Activated CD8-positive, alpha-beta memory T cell treated with anti-CD3 and anti-CD28 coated beads for 36 hours (primary cell): ENCODE data around the gene IFNA17. TPM values are rescaled to one million over a fixed set of nuclear protein-coding genes. Genes with fewer than 3 reads are reported as not detected.
"Not testable (repeated sequence)": the region's sequence is repeated elsewhere in the genome, so short reads cannot be mapped to it uniquely, and the experiment has no call there.

Experiments used
- CTCF ChIA-PET: fragments of 350-600 bp; sonication (Branson Sonifier 250); formaldehyde crosslinking; loops from one replicate; lab custom pipeline; 2021; ENCODE audit warnings: antibody characterized with exemption; lab: Charles Lee
- POLR2A ChIA-PET: fragments of 350-600 bp; sonication (Branson Sonifier 250); formaldehyde crosslinking; loops from one replicate; lab custom pipeline; 2021; ENCODE audit warnings: antibody characterized with exemption; lab: Charles Lee
- total RNA-seq, 2 experiments: library from RNA; stranded (reverse); gene quantifications; one replicate each; pipeline ENCODE4 v1.2.3, GENCODE V29; 2021

IFNA17 gene
- not detected for total RNA-seq

DNA sequence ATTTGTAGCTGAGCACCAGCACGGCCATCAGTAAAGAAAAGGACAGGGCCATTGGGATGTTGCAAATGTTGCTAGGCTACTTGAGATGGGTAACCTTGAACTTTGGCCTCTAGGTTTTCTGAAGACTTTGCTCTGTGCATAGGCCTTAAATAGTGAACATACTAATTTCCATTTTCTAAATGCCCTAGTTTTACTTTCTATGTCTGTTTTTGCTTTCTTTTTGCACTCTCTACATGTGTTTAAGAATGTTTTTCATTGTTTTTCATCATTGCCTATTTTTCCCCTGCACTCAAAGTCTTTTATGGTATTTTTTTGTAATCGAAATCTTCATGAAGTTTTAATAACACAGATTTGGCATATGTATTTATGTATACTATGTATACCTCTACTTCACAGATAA, at the start of gene IFNA17:
Gene IFNA17 (minus strand): TSS at position 101 of the 400 bp plus-strand sequence. CDS start 49 bp downstream, at position 52.
- POLR2A ChIA-PET, result no interaction called here

DNA sequence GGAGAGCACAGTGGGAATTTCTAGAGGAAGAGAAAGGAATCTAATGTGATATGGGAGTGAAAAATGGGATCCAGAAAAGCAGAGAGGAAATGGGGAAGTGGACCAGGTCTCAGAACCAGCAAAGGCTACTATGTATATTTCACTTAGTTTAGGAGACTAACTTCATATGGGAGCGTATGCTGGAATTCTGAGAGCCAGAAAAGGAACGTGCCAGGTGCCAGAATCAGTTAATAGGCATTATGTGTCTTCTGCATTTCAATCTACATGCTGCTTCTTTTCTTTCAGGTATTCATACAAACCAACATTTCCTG, 40.3 kb upstream of the IFNA17 start:
- ChIA-PET POLR2A (no interaction called here), CTCF (no interaction called here)

More for the DNA sequence above, at the start of gene IFNA17:
- CTCF ChIA-PET, result no interaction called here

DNA sequence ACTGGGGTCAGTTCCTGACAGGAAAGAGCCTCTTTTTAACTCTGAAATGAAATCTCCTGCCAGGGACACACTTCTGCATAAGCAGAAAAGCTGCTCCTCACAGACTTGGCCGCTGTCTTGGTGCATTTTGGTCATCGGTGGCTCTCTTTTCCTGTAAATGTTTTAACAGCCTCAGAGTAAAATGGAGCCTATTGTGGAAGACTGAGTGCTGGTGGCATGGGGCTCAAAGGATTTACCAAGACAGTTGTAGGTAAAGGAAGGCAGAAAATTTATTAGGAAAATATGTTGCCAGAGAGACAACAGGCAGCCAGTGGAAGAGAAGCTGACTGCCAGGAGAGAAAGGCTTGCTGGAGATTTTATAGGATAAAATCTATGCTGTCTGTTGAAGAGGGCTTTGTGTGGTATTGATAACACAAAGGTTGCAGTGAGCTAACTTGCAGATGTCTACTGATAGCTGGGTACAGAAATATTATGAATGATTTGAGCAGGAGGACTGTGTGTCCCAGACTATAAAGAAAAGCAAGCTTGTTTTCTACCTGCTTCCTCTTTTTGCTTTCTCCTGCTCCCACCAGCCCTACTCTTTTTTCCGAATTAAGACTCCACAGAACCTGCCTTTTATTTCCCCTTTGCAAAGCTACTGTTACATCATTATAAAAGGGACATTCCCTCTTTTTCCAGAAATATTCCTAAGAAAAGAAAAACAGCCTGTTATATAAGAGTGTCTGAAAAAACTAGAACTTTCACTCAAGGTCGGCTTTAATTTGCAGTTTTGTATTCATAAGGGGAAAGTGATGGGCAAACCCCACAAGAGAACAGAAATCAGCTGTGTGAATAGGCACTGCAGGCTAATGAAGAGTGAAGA, 39.7 kb upstream of the IFNA17 start:
- ChIA-PET POLR2A (no interaction called here), CTCF (no interaction called here)

DNA sequence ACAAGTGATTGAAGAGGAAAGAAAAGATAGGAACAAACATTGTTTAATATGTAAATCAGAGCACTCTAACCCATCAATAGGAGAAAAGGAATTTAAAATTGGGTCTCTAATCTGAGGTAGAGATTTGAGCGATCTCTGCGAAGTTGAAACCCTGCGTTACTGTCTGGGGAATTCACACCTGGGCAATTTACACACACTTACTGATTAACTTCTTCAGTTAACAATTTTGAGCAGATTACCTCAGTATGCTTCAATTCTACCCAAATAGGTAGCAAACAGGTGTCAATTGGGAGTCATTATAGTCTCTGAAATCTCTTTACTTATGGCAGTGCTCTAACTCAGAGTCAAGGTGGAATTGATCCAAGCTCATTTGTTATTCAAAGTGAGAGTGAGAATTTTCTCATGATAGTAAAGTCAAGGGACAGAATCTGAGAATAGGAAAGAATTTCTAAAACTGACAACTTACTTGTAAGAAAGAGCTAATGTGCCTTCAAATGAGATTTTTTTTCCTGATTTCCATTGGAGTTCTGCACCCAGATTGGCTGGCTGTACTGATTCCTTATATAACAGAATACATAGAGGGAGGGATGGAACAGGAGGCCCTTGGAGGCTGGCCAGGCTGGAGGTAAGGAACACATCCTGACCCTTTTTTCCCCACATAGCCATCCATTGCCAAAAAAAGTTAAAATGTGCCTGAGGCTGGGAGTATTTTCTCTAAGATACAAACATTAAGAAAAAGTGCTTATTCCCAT, 38.9 kb upstream of the IFNA17 start:
- CTCF ChIA-PET, result no interaction called here
- POLR2A ChIA-PET, result interaction anchor here (0.6 kb wide), 1 partner anchor 20 kb away, joined by 5 read pairs; no protein-coding TSS in a partner anchor

DNA sequence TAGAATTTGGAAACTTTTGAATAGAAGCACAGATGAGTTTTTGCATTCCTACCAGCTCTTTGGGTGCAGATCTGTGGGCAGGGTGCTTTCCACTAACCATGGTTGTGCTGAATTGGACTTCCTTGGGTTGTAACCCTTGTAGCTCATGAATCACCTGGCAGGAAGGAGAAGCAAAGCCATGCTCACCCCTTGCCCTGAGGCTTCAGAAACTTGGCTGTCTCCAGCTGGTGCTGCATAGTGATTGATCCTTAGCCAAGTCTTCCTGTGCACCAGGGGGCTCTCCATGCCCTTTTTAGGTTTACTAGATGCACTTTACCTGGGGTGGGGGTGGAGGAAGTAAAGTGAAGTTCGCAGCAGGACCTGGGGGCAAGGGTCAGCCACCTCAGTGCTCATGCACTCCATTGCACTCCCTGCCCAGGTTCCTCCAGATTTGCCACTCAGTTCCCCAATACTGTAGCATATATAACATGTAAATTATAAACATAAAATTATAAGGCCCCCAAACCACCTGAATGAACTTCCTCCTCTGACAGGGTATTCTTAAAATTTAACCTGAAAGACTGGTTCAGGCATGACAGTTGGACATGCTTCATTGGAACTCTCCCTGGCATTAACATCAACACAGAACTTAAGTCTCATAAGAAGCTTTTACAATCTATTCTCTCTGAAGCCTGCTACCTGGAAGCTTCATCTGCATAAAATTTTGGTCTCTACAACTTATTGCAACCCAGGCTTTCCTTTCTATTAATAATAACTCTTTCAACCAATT, 37.6 kb upstream of the IFNA17 start:
- ChIA-PET CTCF (no interaction called here), POLR2A (interaction anchor here (0.7 kb wide), 1 partner anchor 17 kb away, joined by 3 read pairs; no protein-coding TSS in a partner anchor)

DNA sequence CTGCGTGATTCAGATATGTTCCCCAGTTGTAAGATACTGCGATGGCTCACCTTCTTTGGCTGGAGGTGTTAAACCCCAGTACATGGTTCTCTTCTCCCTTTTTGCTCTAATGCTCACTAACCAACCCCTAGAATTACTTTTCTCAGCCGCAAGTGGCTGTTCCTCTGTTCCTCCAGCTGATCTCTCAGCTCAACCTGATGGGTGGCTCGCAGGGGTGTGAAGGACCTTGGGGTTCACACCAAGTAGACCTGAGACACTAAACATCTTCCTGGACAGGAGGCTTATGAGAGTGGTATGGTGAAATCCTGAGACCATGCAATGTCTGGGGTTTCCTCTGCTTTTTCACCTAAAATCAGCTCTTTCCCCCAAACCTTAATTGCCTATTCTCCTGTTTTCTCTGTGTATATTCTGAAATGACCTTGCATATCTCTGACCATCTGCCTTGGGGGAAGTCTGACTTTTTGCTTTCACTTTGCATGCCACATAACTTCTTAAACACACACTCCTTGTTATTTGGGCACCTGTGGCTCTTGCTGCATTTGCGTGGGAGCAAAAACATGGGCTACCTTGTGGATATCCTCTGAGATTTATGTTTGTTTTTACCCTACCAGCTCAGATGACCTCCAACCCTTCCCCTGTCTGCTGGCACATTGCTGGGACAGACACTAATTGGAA, 27.7 kb upstream of the IFNA17 start:
- ChIA-PET POLR2A (no interaction called here), CTCF (no interaction called here)

DNA sequence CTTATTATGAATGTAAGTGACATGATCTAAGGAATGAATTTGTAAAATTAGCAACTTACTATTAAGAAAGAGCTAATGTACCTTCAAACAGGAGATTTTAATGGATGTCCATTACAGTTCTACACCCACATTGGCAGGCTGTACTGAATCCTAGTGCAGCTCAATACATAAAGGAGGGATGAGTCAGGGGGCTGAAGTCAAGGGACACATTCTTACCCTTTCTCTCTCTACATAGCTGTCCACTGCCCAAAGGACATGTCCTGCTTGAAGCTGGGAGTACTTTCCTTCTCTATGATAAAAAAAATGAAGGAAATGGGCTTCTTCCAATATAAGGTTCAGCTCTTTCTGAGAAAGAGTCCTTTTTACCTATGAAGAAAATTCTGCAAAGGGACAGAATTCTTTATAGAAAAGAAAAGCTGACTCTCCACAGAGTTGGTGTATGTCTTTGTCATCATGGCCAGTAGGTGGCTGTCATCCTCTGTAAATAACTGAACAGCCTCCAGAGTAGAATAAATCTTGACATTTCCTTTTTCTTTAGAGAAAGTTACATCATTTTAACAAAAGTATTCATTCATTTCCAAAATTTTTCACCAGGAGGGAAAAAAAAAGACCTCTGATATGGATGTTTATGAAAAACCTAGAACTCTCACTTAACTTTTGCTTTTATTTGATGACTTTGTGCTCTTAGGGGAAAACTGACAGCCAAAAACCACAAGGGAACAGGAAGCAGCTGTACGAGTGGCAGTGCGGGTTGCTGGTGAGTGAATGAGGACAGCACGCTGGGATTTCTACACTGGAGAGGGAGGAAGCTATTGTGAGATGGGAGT, 24.9 kb upstream of the IFNA17 start:
- POLR2A ChIA-PET, result no interaction called here
- CTCF ChIA-PET, result interaction anchor here (1.0 to 1.7 kb wide), 3 partner anchors 17 to 58 kb away, joined by 3 to 6 read pairs (median 5); no protein-coding TSS in a partner anchor

DNA sequence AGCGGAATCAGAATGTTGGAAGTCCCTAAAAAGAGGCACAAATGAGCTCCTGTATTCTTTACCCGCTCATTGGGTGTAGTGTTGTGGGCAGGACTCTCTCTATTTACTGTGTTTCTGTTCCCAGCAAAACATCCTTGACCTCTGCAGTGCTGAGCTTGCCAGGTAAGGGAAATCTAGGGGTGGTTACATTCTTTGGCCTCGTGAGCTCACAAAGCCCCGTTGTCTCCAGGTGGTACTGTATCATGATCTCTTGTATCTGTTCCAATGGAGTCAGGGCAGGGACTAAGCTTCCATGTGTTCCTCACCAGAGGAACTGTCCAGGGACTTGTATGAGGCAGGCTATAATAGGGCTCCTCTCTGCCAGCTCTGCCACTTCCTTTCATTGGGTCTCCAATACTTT, 23.6 kb upstream of the IFNA17 start:
- POLR2A ChIA-PET, result no interaction called here
- CTCF ChIA-PET, result interaction anchor here (1.7 kb wide), 1 partner anchor 16 kb away, joined by 6 read pairs; no protein-coding TSS in a partner anchor

DNA sequence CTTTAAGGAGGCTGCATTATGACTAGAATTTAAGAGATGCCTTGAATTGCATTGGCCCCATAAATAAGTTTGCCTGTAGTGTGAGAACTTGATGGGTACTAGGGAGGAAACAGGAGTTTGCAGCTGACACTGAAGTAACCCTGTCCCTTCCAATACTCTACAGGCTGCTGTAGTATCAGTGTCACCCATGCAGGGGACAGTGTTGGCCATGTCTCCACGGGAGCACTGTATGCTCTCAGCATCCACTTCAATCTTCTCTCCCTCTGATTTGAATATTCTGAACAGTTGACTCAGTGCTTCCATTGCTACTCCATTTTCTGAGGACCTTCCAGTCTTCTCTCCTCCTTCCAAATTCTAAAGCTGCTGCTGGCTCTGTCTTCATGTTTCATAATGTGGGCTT, 23.2 kb upstream of the IFNA17 start:
- ChIA-PET POLR2A (no interaction called here), CTCF (interaction anchor here (1.7 kb wide), 1 partner anchor 16 kb away, joined by 6 read pairs; no protein-coding TSS in a partner anchor)

DNA sequence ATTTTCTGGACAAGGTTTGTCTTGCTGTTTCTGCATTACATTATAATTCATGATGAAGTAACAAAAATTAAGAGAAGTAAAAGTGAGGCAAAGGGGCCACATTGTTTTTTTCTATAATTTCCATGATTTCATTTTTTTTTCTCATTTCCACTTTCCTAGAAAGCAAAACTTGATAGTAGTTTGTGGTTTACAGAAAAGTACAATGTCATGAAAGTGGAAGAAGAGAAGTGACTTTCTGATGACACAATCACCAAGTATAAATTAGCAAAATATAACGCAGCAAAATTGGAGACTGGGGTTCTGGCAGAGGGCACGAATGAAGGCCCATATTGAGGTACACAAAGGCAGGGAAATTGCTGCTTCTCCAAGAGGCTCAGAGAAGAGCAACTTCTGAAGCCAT, 16.8 kb upstream of the IFNA17 start:
- POLR2A ChIA-PET, result no interaction called here

DNA sequence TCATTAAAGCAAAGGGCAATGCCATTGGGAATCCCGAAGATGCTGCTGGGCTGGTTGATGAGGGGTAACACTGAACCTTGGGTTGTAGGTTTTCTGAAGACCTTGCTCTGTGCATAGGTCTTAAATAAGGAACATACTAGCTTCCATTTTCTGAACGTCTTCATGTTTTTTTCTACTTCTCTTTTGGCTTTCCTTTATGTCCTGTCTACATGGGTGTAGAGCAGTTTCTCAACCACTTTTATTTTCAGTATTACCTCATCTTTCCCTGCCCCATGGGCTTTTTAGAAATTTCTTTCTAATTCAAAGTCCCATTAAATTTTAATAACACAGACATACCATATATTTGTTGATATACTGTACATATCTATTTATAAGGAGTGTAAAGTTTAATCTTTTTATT, 11.9 kb upstream of the IFNA17 start, which contains the start of gene IFNA14:
Gene IFNA14 (minus strand): TSS at position 95 of the 400 bp plus-strand sequence. CDS start 70 bp downstream, at position 25.
- ChIA-PET POLR2A (no interaction called here), CTCF (no interaction called here)

More for the DNA sequence above, 16.8 kb upstream of the IFNA17 start:
- CTCF ChIA-PET, result no interaction called here

DNA sequence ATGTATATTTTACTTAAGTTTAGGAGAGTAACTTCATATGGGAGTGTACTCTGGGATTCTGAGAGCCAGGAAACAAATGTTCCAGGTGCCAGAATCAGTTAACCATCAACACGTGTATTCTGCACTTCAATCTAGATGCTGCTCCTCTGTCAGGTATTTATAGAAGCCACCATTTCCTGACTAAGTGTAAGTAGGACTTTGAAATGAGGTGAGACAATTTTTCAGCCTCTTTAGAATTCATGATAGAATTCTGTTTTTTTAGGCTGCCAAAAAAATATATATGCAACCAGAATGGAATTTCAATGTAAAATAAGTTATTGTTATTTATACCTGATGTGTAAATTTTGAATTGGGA, 8.3 kb upstream of the IFNA17 start:
- CTCF ChIA-PET, result interaction anchor here (0.6 to 2.3 kb wide), 4 partner anchors 15 to 229 kb away, joined by 3 to 6 read pairs (median 3); no protein-coding TSS in a partner anchor

DNA sequence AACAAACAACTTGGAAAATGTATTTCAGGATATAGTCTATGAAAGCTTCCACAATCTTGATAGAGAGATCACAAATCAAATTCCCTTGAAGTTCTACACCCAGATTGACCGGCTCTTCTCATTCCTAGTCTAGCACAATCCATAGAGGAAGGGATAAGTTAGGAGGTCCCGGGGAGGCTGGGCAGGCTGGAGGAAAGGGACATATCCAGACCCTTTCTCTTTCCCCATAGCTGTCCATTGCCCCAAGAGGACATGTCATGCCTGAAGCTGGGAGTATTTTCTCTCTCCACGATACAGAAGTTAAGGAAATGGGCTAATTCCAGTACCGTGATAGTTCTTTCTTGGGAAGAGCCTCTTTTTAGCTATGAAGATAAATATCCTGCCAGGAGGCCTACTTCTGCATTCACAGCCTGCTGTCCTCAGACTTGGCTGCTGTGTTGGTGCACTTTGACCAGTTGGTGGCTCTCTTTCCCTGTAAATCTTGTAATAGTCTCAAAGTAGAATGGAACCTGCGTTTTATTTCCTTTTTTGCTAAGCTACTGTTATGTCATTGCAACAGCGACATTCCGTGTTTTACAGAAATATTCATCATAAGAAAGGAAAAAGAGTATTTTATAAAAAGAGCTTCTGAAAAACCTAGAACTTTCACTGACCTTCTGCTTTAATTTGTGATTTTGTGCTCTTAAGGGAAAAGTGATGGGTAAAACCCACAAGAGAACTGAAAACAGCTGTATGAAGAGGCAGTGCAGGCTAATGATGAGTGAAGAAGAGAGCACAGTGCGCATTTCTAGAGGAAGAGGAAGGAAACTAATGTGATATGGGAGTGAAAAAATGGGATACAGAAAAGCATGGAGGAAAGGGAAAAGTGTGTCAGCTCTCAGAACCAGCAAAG, 7.7 kb upstream of the IFNA17 start:
- CTCF ChIA-PET, result interaction anchor here (0.6 to 2.3 kb wide), 5 partner anchors 16 to 230 kb away, joined by 3 to 6 read pairs (median 3); no protein-coding TSS in a partner anchor
- POLR2A ChIA-PET, result not testable (repeated sequence)

More for the DNA sequence above, 8.3 kb upstream of the IFNA17 start:
- POLR2A ChIA-PET, result not testable (repeated sequence)

DNA sequence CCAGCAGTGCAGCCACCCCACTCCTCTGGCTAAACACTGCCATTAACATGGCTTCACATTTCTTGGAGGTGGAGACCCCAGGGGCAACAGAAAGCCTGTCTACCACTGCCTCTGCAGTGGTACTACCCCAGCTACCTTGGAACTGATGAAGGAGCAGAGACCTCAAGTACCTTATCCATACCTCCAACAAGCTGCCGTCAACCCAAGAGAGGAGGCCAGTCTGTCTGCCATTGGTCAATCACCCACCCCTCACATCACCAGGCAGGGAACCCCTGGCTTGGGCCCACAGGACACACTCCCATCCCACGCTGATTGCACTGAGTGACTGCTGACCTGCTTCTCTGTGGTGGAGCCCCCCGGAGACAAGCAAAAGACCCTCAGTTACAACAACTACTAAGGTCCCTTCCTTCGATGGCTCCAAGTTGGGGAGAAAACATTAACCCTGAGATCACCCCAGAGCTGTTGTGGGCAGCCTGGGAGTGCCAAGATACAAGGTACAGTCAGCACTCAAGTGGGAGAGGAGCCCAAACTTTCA, 6.2 kb upstream of the IFNA17 start:
- ChIA-PET POLR2A (no interaction called here), CTCF (interaction anchor here (2.3 kb wide), 1 partner anchor 18 kb away, joined by 6 read pairs; no protein-coding TSS in a partner anchor)

DNA sequence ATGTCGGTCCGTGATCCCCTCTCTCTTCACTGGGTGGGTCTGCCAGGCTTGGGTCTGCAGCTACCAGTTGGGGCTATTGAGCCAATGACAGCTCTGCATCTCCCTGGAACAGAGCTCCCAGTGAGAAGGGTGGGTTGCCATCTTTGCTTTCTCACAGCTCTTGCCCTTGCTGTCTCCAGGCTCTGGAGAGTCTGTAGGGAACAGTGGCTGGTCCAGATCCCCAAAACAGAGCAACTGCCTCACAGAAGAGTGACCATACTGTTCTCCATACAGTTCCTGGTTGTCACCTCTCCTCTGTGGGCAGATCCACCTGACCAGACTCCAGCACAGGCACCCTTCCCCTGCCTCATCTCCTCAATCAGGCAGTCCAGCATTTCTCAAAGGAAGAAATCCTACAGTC, 5.2 kb upstream of the IFNA17 start:
- ChIA-PET POLR2A (no interaction called here), CTCF (no interaction called here)

DNA sequence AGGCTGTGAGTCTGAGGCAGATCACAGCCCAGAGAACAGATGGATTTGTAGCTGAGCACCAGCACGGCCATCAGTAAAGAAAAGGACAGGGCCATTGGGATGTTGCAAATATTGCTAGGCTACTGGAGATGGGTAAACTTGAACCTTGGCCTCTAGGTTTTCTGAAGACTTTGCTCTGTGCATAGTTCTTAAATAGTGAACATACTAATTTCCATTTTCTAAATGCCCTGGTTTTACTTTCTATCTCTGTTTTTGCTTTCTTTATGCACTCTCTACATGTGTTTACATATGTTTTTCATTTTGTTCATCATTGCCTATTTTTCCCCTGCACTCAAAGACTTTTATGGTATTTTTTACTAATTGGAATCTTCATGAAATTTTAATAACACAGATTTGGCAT, 10.8 kb downstream of the IFNA17 start, which contains the start of gene IFNA16:
Gene IFNA16 (minus strand): TSS at position 101 of the 400 bp plus-strand sequence. CDS start 6 bp downstream, at position 95.
- POLR2A ChIA-PET, result not testable (repeated sequence)
- CTCF ChIA-PET, result interaction anchor here (0.5 kb wide), 1 partner anchor 19 kb away, joined by 3 read pairs; no protein-coding TSS in a partner anchor
